GM19099 (cell line): ENCODE data around the gene LGALS12.

ENCODE experiments used
- POLR2A ChIP-seq: IDR thresholded peaks from 3 replicates; pipeline ENCODE4 v1.6.1; 2011; ENCODE audit warnings: low read depth; ENCODE audit not compliant: insufficient read length; ENCODE audit errors: extremely low read depth

The LGALS12 gene

DNA sequence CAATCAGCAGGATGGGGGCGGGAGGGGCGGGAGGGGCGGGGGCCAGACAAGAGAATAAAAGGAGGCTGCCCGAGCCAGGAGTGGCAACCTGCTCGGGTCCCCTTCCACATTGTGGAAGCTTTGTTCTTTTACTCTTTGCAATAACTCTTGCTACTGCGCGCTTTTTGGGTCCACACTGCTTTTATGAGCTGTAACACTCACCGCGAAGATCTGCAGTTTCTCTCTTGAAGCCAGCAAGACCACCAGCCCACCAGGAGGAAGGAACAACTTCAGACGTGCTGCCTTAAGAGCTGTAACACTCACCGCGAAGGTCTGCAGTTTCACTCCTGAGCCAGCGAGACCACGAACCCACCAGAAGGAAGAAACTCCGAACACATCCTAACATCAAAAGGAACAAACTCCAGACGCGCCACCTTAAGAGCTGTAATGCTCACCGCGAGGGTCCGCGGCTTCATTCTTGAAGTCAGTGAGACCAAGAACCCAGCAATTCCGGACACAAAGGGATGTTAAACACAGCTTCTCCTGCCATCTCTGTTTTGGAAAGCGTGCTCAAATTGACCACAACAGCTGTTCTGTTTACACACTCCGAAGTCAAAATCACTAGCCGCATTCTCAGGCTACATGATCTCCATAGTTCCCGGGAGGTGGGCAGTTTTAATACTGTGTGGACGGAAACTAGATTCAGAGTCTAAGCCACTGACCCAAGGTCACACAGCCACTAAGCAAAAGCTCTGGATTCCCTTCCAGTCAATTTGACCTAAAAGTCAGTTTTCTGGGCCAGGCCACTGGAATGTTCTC, 45.4 kb downstream of the LGALS12 start:
- TF ChIP-seq POLR2A: no peak

GRCh38 chr11:63551889-63552266, 46.0 kb downstream of the LGALS12 start:
- TF ChIP-seq POLR2A: no peak

- TF ChIP-seq POLR2A: no peak
These were observed 47.0 kb downstream of the LGALS12 start for GRCh38 chr11:63552921-63553320.

GRCh38 chr11:63553759-63554158, 47.9 kb downstream of the LGALS12 start:
- peak; percentile 31 for TF ChIP-seq POLR2A

- TF ChIP-seq POLR2A: no peak
These were observed 49.0 kb downstream of the LGALS12 start for GRCh38 chr11:63554877-63555223.

DNA sequence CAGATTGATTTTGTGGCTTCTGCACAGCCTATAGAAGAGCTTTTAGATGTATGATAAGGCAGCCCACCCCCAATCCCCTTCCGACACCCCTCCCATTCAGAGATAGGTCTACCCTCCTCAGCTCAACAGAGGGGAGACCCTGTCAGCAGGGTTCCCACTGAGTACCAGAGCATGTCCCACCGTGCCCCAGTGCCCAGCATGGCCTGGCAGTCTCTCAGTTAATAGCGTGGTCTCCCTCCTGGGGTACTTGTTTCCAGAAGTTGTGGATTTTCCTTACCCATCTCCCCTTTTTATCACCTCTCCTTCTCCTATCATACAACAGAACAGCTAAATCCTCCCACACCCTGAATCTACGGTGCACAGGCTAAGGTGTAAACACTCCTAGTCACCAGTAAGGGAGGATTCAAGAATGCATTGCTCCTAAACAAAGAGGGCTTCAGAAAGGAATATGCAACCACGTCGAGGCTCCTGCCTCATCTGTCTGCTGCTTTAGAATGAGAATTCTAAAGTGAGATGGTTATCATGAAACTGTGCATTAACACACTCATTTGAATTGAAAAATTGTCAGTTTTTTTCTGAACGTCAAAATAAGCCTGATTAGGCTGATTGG, 50.6 kb downstream of the LGALS12 start:
- no peak for TF ChIP-seq POLR2A

DNA sequence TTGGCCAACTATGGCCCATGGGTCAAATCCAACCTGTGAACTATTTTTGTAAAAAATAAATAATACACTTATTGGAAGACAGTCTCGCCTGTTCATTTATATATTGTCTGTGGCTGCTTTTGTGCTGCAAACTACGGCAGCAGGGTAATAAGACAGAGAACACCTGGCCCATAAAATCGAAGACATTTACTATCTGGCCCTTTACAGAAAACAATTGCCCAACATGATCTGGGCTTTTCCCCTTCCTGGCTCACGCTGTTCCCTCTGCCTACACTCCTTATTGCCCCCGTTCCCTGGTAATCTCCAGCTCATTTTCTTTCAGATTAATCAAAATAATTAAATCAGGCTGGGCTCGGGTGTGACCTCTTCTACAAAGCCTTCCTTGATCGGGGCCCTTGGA, 51.7 kb downstream of the LGALS12 start:
- TF ChIP-seq POLR2A: no peak

GRCh38 chr11:63558459-63559157, 52.7 kb downstream of the LGALS12 start:
- no peak for TF ChIP-seq POLR2A

DNA sequence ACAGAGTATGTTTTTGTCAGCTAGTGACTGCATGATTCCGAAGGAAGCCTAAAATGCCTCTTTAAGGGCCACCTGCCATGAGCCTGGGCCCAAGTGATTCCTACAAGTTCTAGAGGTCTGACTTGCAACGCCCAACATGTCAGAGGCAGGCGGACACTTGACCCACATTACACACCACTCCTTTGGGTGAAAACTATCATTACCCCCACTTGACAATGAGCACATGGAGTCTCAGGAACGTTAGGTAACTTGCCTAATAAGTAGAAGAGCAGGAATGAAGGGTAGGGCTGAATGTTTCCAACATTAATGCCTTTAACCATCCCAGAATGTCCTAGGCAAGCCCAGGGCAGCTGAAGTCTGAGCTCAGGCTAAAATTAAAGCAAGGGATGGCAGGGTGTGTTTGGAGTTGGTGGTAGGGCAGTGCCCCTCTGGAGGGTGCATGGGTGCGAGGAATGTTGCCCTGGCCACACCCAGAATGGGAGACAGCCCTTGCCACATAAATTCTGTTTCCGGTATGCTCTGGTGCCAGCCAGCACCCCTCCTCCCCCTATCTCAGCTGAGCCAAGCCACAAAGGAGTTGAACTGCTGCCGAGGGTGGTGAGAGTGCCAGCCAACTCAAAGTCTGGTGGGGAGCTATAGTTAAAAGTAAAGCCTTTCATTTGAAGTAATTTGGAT, 54.8 kb downstream of the LGALS12 start:
- no peak for TF ChIP-seq POLR2A

GRCh38 chr11:63563201-63564055, 57.5 kb downstream of the LGALS12 start, which contains the start of gene PLAAT2:
TSS of gene PLAAT2 (minus strand) at chr11:63563379. CDS start at chr11:63563324, 55 bp downstream.
- no peak for TF ChIP-seq POLR2A

DNA sequence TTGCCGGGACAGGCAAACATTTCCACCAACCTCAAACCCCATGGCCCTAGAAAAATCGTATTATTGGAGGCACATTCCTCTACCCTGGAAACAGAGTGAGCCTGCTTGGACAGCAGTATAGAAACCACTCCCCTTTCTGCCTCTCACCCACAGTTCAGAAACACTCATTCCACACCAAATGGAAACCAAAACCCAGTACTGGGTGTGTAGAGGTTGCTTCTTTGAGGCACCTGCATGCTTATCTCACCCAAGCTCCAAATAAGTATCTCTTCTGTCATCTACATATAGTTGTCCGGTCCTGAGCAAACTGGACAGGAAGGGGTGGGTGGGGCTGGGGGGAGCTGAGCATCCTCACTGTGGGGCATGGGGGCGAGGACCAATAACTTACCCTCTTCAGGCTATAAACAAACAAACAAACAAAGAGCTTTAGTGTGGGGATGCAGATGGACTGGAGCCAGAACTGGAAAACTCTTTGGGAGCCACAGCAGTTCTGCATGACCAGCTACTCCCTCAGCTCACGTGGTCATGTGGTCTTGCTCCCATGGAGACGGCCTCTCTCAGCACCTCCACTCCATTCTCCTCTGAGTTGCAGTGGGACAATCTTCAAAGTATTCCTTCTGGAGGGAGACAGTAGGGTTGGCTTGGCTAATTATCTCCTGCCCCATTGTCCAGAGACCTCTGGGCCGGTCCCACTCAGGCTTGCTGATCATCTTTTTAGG, 58.3 kb downstream of the LGALS12 start:
- TF ChIP-seq POLR2A: no peak

- no peak for TF ChIP-seq POLR2A
These were observed 59.0 kb downstream of the LGALS12 start for GRCh38 chr11:63564784-63565350.
